ENCODE measurements around the gene ZNF653.
A peak's percentile ranks its signal among the peaks of the same experiment; 100 is the strongest.
"Not testable (repeated sequence)": the region's sequence is repeated elsewhere in the genome, so short reads cannot be mapped to it uniquely, and the experiment has no call there.

Gene ZNF653

GRCh38 chr19:11453468-11454341 lies 51.9 kb downstream of the ZNF653 start:
- no peak for DNase-seq (ENCODE audit: low read depth)

- DNase-seq (ENCODE audit: low read depth), result no peak
Measured at GRCh38 chr19:11452620-11453310, 52.9 kb downstream of the ZNF653 start.

- no peak for DNase-seq (ENCODE audit: low read depth)
Measured at GRCh38 chr19:11451871-11452619, 53.6 kb downstream of the ZNF653 start.

GRCh38 chr19:11451327-11451870 lies 54.2 kb downstream of the ZNF653 start:
- DNase-seq (ENCODE audit: low read depth), result no peak

GRCh38 chr19:11450570-11451326 lies 54.9 kb downstream of the ZNF653 start:
- DNase-seq (ENCODE audit: low read depth), result no peak

- DNase-seq (ENCODE audit: low read depth), result no peak
Measured at GRCh38 chr19:11448923-11449554, 56.6 kb downstream of the ZNF653 start.

GRCh38 chr19:11448410-11448809 lies 57.2 kb downstream of the ZNF653 start:
- DNase-seq (ENCODE audit: low read depth), result no peak

GRCh38 chr19:11447347-11448262 lies 58.0 kb downstream of the ZNF653 start:
- DNase-seq (ENCODE audit: low read depth), result no peak

- no peak for DNase-seq (ENCODE audit: low read depth)
Measured at GRCh38 chr19:11446652-11447301, 58.9 kb downstream of the ZNF653 start.

- no peak for DNase-seq (ENCODE audit: low read depth)
Measured at GRCh38 chr19:11446271-11446651, 59.4 kb downstream of the ZNF653 start.

- DNase-seq (ENCODE audit: low read depth), result no peak
Measured at GRCh38 chr19:11445141-11445540, 60.5 kb downstream of the ZNF653 start.

- DNase-seq (ENCODE audit: low read depth), result no peak
Measured at GRCh38 chr19:11444059-11444458, 61.6 kb downstream of the ZNF653 start.

GRCh38 chr19:11437955-11438354 lies 67.7 kb downstream of the ZNF653 start:
- no peak for DNase-seq (ENCODE audit: low read depth)

- DNase-seq (ENCODE audit: low read depth), result no peak
Measured at GRCh38 chr19:11435833-11436313, 69.8 kb downstream of the ZNF653 start.

- peak; percentile 97 for DNase-seq (ENCODE audit: low read depth)
Measured at GRCh38 chr19:11435057-11435832, 70.4 kb downstream of the ZNF653 start, which contains the start of the genes ODAD3 and PRKCSH. ODAD3 (minus strand) TSS chr19:11435121; CDS start chr19:11435016, 105 bp downstream. PRKCSH (plus strand) TSS chr19:11435635; CDS start chr19:11436118, 483 bp downstream.

GRCh38 chr19:11434703-11435056 lies 71.0 kb downstream of the ZNF653 start:
- no peak for DNase-seq (ENCODE audit: low read depth)

- DNase-seq (ENCODE audit: low read depth), result not testable (repeated sequence)
Measured at GRCh38 chr19:11433526-11433925, 72.1 kb downstream of the ZNF653 start.

All from activated gamma-delta T cell treated with anti-CD3 and anti-CD28 coated beads, Interleukin-2, amount 50 U/mL, for 16 hours (primary cell).